ENCODE data around the gene ZNF423. TPM values are rescaled to one million over a fixed set of nuclear protein-coding genes. Genes with fewer than 3 reads are reported as not detected.
A peak's percentile ranks its signal among the peaks of the same experiment; 100 is the strongest.

Gene ZNF423
- total RNA-seq, 1 donor from 2014 or later, result not detected

- CTCF ChIA-PET, result no interaction called here
- intact Hi-C loops (cut with micrococcal nuclease), result no loop called here
- DNase-seq, result no peak
- no peak for TF ChIP-seq CTCF (IDR thresholded peaks at IDR 0.05)
- H3K4me1 Mint-ChIP-seq, result peaks cover 24% of the 10 kb centered on the region
- H3K27ac Mint-ChIP-seq, result no peak overlapping the region
- peaks cover 7% of the 10 kb centered on the region for H3K27me3 Mint-ChIP-seq
- POLR2A ChIA-PET, result no interaction called here
- H3K36me3 Mint-ChIP-seq (ENCODE audit: low read depth), result no peaks in the 10 kb centered on the region
- H3K4me3 Mint-ChIP-seq, result peak overlapping the region; percentile 25
- H3K9me3 Mint-ChIP-seq, result no peaks in the 10 kb centered on the region
- ATAC-seq (ENCODE audit: low read depth), result no peak
Observed at GRCh38 chr16:49503256-49504022, 352.5 kb downstream of the ZNF423 start.

GRCh38 chr16:49502136-49502881, 353.6 kb downstream of the ZNF423 start:
- ATAC-seq (ENCODE audit: low read depth), result peak; percentile 21
- intact Hi-C loops (cut with micrococcal nuclease), result no loop called here
- CTCF ChIA-PET, result no interaction called here
- Mint-ChIP-seq H3K27ac (no peak overlapping the region), H3K36me3 (ENCODE audit: low read depth) (no peaks in the 10 kb centered on the region), H3K4me3 (no peak overlapping the region), H3K9me3 (no peaks in the 10 kb centered on the region), H3K4me1 (peaks cover 24% of the 10 kb centered on the region), H3K27me3 (peaks cover 7% of the 10 kb centered on the region)
- no peak for TF ChIP-seq CTCF (IDR thresholded peaks at IDR 0.05)
- no peak for DNase-seq
- POLR2A ChIA-PET, result no interaction called here

GRCh38 chr16:49499869-49500610, 355.9 kb downstream of the ZNF423 start:
- H3K4me3 Mint-ChIP-seq, result no peak overlapping the region
- peak; percentile 12 for DNase-seq
- H3K4me1 Mint-ChIP-seq, result peaks cover 24% of the 10 kb centered on the region
- CTCF ChIA-PET, result no interaction called here
- POLR2A ChIA-PET, result no interaction called here
- no peaks in the 10 kb centered on the region for H3K36me3 Mint-ChIP-seq (ENCODE audit: low read depth)
- H3K27me3 Mint-ChIP-seq, result peaks cover 7% of the 10 kb centered on the region
- no peak for TF ChIP-seq CTCF (IDR thresholded peaks at IDR 0.05)
- ATAC-seq (ENCODE audit: low read depth), result no peak
- intact Hi-C loops (cut with micrococcal nuclease), result no loop called here
- no peaks in the 10 kb centered on the region for H3K9me3 Mint-ChIP-seq
- no peak overlapping the region for H3K27ac Mint-ChIP-seq

GRCh38 chr16:49499414-49499785, 356.5 kb downstream of the ZNF423 start:
- ChIA-PET POLR2A (no interaction called here), CTCF (no interaction called here)
- Mint-ChIP-seq H3K9me3 (no peaks in the 10 kb centered on the region), H3K36me3 (ENCODE audit: low read depth) (no peaks in the 10 kb centered on the region), H3K27me3 (peaks cover 7% of the 10 kb centered on the region), H3K4me1 (peaks cover 24% of the 10 kb centered on the region), H3K27ac (no peak overlapping the region), H3K4me3 (no peak overlapping the region)
- intact Hi-C loops (cut with micrococcal nuclease), result no loop called here
- DNase-seq, result peak; percentile 11
- ATAC-seq (ENCODE audit: low read depth), result no peak
- no peak for TF ChIP-seq CTCF (IDR thresholded peaks at IDR 0.05)

All from activated B cell treated with CpG ODN at 0.5 μM for 24 hours (primary cell).